Amniotic stem cell (primary cell): ENCODE data around the gene STIP1.
A peak's percentile ranks its signal among the peaks of the same experiment; 100 is the strongest.

Source experiments
- DNase-seq: peaks from one replicate; lab custom pipeline; 2025; lab: John Stamatoyannopoulos, UW

Gene STIP1

DNA sequence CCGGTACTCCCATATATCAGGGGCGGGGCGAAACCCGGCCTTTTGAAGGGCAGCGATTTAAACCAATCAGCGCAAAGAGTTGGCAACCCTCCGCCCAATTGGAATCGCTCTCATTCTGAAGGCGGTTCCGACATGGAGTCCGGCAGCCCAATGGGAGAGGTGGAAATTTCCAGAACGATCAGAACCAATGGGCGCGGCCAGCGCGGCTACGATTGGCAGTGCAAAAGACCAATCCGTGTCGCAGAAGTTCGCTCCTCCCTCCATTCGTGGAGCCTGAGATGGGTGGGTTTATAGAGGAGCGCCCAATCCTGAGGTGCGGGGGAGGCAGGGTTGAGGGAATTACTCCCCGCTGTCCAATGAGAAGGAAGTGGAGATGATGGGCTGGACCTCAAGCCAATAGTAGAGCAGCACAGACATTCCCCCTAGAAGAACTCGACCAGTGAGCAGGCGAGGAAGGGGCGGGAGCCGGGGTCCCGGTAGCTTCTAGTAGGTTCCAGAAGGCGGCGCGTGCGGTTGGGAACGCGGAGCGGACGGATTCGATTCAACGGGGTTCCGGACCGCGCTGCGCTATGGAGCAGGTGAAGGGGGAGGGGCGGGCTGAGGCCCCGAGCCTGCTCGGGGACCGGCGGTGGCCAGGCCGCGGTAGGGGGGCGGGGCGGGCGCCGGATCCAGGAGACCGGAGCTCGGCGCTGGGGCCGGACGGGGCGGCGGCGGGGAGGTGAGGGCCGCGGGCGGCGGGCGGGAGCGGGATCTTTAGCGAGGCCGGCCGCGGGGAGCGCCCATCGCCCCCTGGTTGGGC, at the start of gene STIP1:
Gene STIP1, plus strand, starts transcription at position 479 of the 799 bp plus-strand sequence. Its CDS starts 91 bp downstream, at position 570.
- peak; percentile 100 for DNase-seq

DNA sequence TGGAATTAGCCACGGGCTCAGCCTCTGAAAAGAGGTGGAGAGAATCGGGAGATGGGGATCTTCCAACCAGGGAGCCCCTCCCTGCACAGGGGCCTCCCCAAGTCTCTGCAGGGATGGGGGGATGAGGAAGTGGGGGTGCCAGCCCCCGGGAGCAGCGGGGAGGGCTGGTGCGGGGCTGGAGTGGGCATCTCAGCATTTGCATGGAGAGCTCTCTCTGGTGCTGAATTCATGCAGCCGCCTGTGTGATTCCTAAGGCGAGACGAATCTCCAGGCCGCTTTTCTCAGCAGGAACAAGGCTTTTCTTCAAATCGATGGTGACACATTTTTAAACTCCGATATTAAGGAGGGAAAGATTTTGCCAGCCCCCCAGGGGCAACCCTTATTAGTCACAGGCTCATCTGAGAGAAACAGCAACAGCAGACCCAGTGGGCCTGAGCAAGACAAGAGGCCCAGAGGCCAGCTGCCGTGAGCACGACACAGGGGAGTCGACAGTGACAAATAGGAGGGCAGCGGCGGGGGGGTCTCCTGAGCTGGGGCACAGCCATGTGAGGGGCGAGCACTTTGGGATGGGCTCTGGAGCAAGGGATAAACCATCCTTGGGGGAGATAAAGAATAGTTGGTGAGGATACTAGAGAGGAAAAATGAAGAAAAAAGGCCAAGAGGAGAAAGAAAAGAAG, 49.1 kb upstream of the STIP1 start:
- no peak for DNase-seq

DNA sequence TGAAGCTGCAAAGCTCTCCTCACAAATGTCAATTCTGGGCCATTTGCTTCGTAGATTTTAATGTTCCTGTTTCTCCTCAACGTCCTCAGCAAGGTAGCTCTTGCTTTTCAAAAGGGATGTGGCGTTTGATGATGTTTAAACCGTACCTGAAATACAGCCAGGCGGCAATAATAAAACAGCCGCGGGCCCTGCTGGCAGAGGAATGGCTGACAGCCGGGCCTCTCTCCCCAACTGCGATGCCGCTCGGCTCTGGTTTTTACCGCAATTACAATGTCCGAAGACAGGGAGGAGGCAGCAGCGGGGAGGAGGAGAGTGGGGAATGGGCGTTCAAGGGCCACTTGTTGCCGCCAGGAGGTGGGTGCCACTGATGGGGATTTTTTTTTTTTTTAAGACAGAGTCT, 47.6 kb upstream of the STIP1 start:
- DNase-seq: no peak

DNA sequence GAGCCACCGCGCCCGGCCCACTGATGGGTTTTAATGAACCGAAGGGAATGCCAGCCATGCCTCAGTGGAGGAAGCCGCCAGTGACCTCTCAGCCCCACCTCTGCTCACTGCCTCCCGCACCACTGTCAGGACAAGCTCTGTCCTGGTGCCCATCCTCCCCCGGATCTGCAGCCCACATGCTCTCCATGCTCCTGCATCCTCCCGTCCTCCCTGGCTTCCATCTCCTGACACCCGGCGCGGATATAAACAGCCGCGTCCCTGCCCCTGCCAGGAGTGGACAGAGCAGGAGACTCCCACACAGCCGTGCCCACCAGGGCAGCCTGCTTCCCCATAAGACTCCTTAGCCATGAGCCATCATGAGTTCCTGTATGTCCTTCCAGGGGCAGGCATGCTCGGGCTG, 46.9 kb upstream of the STIP1 start:
- DNase-seq: no peak

DNA sequence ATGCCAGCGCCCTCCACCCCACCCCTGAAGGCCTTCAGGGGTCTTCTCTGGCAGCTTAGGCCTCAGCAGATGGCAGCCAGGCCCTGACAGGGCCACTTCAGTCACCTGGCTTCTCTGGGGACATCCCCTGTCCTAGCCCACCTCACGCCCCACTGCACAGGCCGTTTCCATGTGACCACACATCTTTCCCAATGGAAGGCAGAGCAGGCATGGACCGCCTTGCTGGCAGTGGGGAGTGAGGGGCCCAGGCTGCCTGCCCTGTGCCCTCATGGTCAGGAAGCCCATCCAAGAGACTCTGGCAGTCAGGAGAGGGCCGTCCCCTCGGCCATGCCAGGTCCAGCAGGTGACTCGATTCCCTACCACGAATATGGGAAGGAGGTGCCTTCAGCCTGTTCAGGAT, 45.9 kb upstream of the STIP1 start:
- no peak for DNase-seq

DNA sequence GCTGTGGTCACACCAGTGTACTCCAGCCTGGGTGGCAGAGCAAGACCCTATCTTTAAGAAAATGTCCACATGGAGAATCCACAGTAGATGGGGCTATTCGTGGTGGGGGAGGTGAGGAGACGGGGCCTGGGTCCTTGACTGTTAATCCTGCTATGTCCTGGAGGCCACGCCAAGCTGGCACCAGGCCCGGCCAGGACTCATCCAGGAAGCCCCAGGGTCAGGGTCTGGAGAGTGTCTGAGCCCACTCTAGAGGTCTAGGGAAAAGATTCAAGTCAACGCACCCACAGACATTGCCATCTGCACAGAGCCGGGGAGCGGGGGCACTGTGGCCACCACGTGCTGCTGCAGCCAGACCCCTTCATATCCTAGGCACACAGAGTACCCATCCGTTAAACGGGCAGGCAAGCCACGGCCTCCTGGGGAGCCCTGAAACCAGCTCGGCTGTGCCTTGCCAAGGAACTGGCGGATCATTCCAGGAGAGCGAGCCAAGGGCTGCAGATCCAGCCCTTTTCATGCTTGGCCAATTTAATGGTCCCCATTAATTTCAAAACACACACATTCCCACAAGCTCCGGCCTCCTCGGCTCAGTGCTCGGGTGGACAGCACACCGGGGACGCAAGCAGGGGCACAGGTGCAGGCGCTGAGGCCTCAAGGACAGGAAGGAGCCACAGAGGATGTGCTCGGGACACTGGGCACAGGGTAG, 44.7 kb upstream of the STIP1 start:
- DNase-seq: no peak

DNA sequence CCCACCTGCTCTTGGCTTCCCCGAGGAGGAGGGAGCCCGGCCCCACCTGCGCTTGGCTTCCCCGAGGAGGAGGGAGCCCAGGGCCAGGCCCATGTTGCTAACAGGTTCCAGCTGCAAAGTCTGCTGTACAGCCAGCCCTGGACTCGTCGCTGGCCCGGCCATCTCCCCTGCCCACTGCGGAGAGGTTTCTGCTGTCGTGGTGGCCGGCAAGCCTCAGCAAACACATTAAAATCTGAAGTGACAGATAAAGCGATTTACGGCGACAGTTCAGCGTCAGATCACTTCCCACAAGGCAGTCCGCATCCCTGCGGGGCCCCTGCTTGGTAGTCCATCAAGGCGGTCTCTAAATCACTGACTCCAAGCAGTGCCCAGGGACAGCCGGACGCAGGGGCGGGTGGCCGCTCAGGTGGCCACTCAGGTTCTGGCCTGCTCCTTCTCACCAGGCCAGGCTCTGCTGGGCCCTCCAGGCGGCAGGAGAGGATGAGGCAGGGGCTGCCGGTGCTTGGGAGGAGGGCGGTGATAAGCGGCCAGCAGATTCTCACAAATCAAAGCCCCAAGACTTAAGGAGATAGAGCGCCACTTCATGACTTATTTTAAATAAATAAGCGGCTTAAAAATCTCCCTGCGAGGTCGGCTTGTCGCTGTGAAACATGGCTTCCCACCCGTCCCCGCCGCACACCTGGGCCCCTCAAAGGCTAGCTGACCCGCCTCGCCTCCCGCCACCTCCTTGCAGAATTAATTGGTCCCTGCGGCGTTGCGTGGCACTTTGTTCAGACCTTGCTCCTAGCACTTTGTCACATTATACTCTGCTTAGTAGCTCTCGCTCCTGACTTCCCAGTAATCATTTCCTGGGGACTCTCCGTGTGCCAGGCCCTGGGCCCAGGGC, 41.1 kb upstream of the STIP1 start:
- DNase-seq: no peak

DNA sequence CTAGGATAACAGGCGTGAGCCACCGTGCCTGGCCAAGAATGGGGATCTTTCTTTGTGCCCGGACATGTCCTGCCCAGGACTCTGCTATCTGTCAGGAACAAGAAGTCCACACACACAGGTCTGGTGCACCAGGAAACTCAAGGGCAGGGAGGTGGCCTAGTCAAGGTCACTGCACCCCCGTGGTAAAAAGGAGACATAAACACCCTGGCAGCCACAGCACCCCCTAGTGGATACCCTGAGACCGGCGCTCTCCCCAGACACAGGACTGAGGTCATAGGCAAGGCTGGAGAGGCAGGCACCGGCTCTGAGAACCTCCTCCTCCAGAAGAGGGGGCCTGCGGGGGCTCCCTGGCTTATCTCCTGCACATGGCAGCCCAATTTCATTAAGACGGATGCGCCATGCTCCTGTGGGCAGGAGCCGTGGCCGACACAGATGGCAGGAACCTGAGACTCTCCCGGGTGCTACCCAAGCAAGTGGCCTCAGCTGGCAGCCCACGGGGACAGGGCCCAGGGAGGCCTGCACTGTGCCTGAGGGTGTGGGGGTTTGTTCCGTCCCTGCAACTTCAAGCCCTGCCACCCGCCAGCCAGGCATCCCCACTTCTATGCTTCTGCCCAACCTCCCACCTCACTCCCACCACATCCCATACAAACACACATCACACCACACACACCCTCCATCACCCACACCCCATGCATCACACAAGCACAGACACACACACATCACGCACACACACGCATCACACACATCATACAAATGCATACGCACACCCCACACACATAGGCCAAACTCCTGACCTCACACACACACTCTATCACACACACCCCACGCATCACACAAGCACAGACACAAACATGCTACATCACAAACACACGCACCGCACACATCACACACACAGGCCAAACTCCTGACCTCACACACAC, 39.7 kb upstream of the STIP1 start:
- no peak for DNase-seq

DNA sequence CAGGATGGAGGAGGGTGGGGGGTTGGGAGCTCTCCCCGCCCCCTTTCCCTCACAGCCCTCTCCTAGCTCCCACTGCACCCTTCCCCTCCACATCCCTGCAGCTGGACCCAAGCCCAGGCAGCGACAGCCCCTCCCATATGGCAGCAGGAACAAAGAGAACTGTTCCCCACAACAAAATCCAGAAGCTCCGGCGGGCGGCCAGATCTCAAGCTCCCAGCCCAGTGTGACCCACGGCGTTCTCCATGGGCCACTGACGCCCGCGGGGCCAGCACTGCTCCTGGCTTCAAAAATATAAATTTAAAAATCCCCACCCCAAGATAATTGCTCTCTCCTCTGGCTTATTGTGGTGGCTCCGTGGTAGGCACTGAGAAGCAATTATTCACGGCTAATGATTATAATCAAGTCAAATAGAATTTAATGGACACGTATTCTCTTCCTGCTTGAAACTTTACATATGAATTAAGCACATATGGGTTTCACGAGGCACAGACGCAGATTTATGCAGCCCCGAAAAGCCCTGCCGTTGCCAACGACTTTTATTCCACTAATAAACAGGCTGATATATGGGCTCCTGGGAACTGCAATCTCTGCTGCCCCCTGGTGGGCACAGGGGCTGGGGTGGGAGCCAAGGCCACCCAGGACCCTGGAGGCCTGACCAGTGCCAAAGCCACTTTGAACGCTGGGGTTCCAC, 37.6 kb upstream of the STIP1 start:
- peak; percentile 32 for DNase-seq

DNA sequence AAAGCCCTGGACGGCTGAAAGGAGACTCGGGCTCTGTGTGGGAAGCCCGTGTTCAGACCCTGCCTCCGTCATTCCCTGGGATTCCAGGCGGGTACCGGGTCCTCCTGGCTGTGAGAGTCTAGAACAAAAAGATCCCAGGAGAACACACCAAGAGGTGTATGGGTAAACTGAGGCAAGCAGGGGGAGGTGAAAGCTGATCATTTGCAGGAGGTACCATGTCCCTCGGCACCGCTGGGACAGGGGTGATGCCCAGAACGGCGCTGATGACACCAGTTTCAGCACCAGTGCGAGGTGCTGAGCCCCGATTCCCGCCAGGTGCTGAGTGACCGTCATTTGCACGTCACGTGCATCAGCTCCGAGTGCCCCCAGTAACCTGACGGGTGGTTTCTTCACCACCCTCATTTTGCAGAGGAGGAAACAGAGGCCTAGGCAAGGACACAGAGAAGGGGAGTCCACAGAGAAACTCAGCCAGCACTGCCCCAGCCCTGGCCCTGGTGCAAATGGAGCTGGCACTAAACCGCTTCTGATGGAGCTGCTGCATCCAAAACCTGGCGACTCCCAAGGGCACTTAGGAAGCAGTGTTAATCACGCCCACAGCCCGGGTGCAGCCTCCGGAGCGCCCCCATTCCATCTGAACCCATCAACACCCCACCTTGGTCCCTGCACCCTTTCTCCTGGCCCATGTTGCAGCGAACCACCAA, 36.9 kb upstream of the STIP1 start:
- DNase-seq: no peak

DNA sequence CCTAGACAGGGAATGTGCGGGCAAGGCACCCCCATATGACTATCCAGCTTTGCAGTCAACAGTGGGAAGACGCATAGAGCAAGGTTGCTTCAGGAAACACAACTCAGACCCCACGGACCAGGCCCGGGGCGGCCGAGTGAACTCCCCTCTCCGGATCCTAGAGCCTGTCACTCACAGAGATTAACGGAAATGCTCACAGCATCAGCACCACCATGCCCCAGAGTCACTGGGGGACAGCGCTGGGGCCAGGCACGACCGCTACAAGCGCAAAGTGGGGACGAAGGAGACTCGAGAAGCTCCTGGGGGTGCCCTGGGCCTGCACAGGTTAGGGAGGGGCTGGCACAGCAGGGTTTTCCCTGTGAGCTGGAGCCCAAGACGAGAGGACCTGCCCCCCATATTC, 35.9 kb upstream of the STIP1 start:
- no peak for DNase-seq

DNA sequence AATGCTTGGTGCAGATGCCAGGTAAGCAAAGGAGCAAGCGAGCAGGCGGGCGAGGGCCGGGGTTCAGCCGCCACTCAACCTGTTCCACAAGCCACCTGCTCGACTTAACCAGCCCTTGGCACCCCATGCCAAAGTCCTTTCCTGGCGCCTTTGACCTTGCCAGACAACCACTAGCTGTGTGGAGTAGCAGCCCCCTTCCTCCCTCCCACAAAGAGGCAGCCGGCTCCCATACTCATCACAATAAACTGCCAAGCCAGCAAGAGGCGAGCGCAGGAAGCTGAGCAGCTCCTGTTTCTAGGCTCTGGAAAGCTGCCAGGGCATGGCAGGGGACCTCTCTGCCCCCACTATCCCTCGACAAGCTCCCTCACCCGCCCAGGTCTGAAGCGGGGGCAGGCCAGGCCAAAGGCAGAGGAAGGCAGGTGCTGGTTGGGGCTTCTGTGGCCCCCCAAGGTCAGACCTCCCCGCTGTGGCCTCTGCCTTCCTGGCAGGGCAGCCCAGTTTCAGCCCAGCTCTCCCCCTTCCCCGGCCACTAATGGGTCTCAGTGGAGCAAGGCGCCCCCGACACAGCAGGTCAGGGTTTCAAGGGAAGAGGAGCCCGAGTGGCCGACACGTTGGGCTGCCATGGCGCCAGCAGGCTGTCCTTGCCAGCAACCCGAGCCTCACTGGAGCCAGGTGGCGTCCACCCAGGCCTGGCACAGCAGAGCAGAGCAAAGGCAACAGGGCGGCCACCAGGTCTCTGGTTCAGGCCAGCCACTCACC, 35.3 kb upstream of the STIP1 start:
- DNase-seq: no peak

DNA sequence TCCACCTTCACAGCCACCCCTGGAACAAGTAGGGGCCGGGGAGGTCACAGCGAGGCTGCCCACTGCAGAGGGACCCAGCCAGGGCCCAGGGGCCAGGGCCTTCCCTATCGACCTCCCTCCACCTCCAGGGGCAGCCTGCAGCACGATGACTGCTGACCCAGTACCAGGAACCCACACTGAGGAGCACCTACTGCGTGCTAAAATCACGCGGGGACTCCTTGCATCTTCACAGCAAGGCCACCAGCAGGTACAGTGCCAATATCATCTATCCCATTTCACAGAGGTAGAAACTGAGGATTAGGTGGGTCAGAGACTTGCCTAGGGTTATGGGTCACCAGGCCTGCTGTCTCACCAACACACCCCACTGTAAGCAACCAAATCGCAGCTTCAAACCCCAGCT, 34.6 kb upstream of the STIP1 start:
- no peak for DNase-seq

DNA sequence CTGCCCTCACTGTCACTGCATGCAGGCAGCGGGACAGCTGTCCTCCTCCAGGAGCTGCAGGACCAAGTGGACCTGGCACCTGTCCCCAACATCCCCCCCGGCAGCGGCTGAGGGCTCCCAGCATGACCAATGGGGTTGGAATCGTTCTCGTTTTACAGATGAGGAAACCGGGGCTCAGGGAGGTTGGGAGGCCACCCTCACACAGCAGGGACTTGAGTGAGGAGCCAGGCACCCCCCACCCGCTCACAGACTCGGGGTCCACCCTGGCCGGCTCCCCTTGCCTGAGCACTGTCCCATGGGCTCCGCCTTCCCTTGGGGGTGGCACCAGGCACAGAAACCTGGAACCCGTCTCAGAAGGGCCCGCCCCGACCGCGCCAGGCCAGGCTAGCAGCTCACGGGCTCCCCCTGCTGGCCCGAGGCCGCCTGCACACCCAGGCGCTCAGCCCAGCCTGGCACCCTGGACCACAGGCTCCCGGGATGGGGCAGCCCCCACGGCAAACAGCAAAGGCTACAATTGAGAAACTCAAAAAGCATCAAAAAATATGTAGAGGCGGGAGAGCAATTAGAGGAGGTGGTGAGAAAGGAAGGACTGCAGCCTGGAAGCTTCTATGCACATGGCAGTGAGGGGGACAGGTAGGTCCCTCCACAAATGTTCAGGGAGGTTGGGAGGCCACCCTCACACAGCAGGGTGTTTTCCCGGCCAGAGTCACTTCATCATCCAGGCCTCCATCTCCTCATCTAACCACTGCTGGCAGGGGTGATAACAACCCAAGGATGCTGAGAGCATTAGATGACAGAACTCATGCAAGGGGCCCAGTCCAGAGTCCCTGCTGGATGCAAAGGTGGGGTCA, 32.9 kb upstream of the STIP1 start:
- DNase-seq: no peak

DNA sequence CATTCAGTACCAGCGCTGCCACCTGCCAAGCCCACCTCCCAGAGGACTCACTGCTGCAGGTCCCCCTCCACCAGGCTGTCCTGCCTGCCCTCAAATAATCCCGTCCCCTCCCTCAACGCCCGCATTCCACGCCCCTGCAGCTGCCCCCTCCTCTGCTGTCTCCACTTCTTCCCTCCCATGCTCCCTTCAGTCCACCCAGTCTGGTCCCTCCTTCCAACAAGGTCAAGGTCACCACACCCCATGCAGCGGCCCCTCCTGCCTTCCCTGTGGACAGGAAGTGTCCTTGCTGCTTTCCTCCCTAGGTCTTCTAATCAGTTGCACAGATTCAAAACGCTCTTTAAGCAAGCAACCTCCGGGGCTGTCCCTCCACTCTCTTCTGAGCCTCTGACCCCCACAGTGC, 32.2 kb upstream of the STIP1 start:
- DNase-seq: no peak

DNA sequence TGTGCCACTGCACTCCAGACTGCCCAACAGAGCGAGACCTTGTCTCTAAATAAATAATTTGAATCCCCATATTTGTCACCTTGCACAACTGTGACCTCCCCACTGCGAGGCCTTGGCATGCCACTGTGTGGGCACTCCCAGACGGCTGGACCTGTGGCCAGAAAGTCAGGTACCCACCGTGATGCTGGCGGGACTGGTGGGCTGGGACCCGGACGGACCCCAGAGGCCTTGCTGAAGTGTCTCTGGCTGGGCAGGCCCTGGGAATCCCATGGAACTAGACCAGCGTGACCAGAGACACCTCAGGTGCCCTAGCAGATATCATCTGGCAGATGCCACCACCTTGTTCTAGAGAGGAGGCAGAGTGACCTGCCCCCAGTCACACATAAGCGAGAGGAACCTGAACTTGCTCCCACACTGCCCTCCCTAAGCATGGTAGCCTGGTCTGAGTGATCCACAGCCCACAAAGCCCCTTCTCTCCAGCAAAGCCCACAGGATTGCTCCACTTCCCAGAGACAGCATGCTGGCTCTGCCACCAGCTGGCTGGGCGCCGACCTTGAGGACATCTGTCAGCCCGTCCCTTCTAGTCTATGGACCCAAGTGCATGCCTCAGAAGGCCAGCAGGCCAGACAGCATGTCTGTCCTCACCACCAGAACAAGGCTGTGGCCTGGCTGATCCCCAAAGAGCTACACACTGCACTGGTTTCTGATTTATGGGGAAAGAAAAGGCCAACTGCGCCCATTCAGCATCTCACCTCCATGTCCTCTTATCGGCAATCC, 29.5 kb upstream of the STIP1 start:
- no peak for DNase-seq
